ENCODE measurements around the gene ZNF398.

- TF ChIP-seq CTCF (IDR thresholded peaks at IDR 0.05; ENCODE audit: low read depth, low read length) = no peak
- TF ChIP-seq EZH2phosphoT487 (IDR thresholded peaks at IDR 0.05; ENCODE audit: low read depth) = no peak
These were observed 2.0 kb upstream of the ZNF398 start for GRCh38 chr7:149145031-149145845.

All from OCI-LY3 (cell line).